ENCODE measurements around the gene AGPS. TPM values are rescaled to one million over a fixed set of nuclear protein-coding genes. Genes with fewer than 3 reads are reported as not detected.

The AGPS gene
- total and polyA plus RNA-seq, 4 donors: 6.3 to 46.9 (median 18.3) TPM

DNA sequence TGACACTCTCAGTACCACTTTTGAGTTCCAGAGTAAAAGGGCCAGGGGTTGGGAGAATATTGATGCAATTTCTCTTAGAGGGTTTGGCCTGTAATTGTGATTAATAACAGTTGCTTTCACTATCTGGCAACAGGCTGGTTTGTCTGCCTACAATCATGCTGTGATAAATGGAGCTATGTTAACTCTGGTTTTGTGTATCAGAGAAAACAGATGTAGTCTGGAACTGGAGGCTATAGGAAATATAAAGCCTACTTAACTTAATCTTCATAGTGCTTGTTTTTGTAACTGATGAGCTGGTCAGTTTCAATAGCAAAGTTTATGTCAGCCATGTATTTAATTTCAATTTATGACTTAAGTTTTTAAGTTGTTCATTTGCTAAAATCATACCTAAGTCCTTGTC, 138.0 kb downstream of the AGPS start:
- Histone ChIP-seq H3K4me1 (ENCODE audit: control insufficient read depth in 4 of 4, insufficient read depth in 4 of 4, low read length in 3 of 4) (peaks cover 0 to 3% (median 1%) of the 10 kb centered on the region in 4 donors), H3K27ac (ENCODE audit: low read depth in 1 of 2, low read length in 2 of 2) (no peak overlapping the region), H3K9me3 (ENCODE audit: control insufficient read depth in 4 of 4, low read length in 3 of 4) (no peaks in the 10 kb centered on the region), H3K36me3 (ENCODE audit: control insufficient read depth in 4 of 4, insufficient read depth in 3 of 4, low read depth in 1 of 4, low read length in 3 of 4) (peaks cover 0 to 6% (median 1%) of the 10 kb centered on the region in 4 donors), H3K27me3 (ENCODE audit: control insufficient read depth in 4 of 4, insufficient read depth in 4 of 4, low read length in 3 of 4) (no peaks in the 10 kb centered on the region), H3K4me3 (ENCODE audit: low read depth in 1 of 3, low read length in 3 of 3) (no peak overlapping the region), H3K9ac (ENCODE audit: low read depth in 1 of 2, low read length in 2 of 2) (no peak overlapping the region)
- DNase-seq (ENCODE audit: low spot score): no peak
- TF ChIP-seq REST (IDR thresholded peaks at IDR 0.05): no peak
- no peak for TF ChIP-seq GABPA (IDR thresholded peaks at IDR 0.05 in 1 of 2, conservative IDR thresholded peaks at IDR 0.05 in 1 of 2)
- no peak for TF ChIP-seq HNF4G (IDR thresholded peaks at IDR 0.05)
- no peak for TF ChIP-seq FOXA2 (IDR thresholded peaks at IDR 0.05)
- TF ChIP-seq EGR1 (IDR thresholded peaks at IDR 0.05; ENCODE audit: low read depth in 2 of 2): no peak
- no peak for TF ChIP-seq HNF4A (conservative IDR thresholded peaks at IDR 0.05)
- no peak for TF ChIP-seq YY1 (IDR thresholded peaks at IDR 0.05)
- no peak for TF ChIP-seq RAD21 (IDR thresholded peaks at IDR 0.05)
- TF ChIP-seq, protein P1, sequence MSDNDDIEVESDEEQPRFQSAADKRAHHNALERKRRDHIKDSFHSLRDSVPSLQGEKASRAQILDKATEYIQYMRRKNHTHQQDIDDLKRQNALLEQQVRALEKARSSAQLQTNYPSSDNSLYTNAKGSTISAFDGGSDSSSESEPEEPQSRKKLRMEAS (IDR thresholded peaks at IDR 0.05): no peak
- no peak for TF ChIP-seq JUND (IDR thresholded peaks at IDR 0.05)
- TF ChIP-seq, protein P2, sequence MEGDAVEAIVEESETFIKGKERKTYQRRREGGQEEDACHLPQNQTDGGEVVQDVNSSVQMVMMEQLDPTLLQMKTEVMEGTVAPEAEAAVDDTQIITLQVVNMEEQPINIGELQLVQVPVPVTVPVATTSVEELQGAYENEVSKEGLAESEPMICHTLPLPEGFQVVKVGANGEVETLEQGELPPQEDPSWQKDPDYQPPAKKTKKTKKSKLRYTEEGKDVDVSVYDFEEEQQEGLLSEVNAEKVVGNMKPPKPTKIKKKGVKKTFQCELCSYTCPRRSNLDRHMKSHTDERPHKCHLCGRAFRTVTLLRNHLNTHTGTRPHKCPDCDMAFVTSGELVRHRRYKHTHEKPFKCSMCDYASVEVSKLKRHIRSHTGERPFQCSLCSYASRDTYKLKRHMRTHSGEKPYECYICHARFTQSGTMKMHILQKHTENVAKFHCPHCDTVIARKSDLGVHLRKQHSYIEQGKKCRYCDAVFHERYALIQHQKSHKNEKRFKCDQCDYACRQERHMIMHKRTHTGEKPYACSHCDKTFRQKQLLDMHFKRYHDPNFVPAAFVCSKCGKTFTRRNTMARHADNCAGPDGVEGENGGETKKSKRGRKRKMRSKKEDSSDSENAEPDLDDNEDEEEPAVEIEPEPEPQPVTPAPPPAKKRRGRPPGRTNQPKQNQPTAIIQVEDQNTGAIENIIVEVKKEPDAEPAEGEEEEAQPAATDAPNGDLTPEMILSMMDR (IDR thresholded peaks at IDR 0.05; ENCODE audit: low read depth, low read length, missing input control): no peak
- TF ChIP-seq FOXA1 (IDR thresholded peaks at IDR 0.05): no peak
- no peak for TF ChIP-seq SP1 (IDR thresholded peaks at IDR 0.05)
- TF ChIP-seq RXRA (IDR thresholded peaks at IDR 0.05): no peak
- TF ChIP-seq ATF3 (IDR thresholded peaks at IDR 0.05): no peak
- no peak for TF ChIP-seq NR2F2 (IDR thresholded peaks at IDR 0.05)
- TF ChIP-seq, protein P3, sequence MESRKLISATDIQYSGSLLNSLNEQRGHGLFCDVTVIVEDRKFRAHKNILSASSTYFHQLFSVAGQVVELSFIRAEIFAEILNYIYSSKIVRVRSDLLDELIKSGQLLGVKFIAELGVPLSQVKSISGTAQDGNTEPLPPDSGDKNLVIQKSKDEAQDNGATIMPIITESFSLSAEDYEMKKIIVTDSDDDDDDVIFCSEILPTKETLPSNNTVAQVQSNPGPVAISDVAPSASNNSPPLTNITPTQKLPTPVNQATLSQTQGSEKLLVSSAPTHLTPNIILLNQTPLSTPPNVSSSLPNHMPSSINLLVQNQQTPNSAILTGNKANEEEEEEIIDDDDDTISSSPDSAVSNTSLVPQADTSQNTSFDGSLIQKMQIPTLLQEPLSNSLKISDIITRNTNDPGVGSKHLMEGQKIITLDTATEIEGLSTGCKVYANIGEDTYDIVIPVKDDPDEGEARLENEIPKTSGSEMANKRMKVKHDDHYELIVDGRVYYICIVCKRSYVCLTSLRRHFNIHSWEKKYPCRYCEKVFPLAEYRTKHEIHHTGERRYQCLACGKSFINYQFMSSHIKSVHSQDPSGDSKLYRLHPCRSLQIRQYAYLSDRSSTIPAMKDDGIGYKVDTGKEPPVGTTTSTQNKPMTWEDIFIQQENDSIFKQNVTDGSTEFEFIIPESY (IDR thresholded peaks at IDR 0.05): no peak

GRCh38 chr2:177531706-177532105, 139.1 kb downstream of the AGPS start:
- H3K36me3 ChIP-seq (ENCODE audit: control insufficient read depth in 4 of 4, insufficient read depth in 3 of 4, low read depth in 1 of 4, low read length in 3 of 4): peaks cover 0 to 4% (median 1%) of the 10 kb centered on the region in 4 donors
- no peak overlapping the region for H3K9ac ChIP-seq (ENCODE audit: low read depth in 1 of 2, low read length in 2 of 2)
- H3K4me3 ChIP-seq (ENCODE audit: low read depth in 1 of 3, low read length in 3 of 3): no peak overlapping the region
- H3K27ac ChIP-seq (ENCODE audit: low read depth in 1 of 2, low read length in 2 of 2): no peak overlapping the region
- H3K9me3 ChIP-seq (ENCODE audit: control insufficient read depth in 4 of 4, low read length in 3 of 4): no peaks in the 10 kb centered on the region
- no peaks in the 10 kb centered on the region for H3K27me3 ChIP-seq (ENCODE audit: control insufficient read depth in 4 of 4, insufficient read depth in 4 of 4, low read length in 3 of 4)
- peaks cover 0 to 2% (median 0%) of the 10 kb centered on the region in 4 donors for H3K4me1 ChIP-seq (ENCODE audit: control insufficient read depth in 4 of 4, insufficient read depth in 4 of 4, low read length in 3 of 4)
- WGBS: 99% methylated on average over 5 of the region's 5 CpGs
- DNase-seq (ENCODE audit: low spot score): no peak
- TF ChIP-seq RAD21 (IDR thresholded peaks at IDR 0.05): no peak
- no peak for TF ChIP-seq EGR1 (IDR thresholded peaks at IDR 0.05; ENCODE audit: low read depth in 2 of 2)
- no peak for TF ChIP-seq REST (IDR thresholded peaks at IDR 0.05)
- TF ChIP-seq, protein P2 (IDR thresholded peaks at IDR 0.05; ENCODE audit: low read depth, low read length, missing input control): no peak
- TF ChIP-seq JUND (IDR thresholded peaks at IDR 0.05): no peak
- TF ChIP-seq TAF1 (conservative IDR thresholded peaks at IDR 0.05): no peak
- TF ChIP-seq NR2F2 (IDR thresholded peaks at IDR 0.05): no peak
- no peak for TF ChIP-seq GABPA (IDR thresholded peaks at IDR 0.05 in 1 of 2, conservative IDR thresholded peaks at IDR 0.05 in 1 of 2)
- TF ChIP-seq, protein P1 (IDR thresholded peaks at IDR 0.05): no peak
